ENCODE measurements around the gene FAM47E.

GRCh38 chr4:76256968-76257367 lies 5.4 kb downstream of the FAM47E start:
- TF ChIP-seq SIN3A (IDR thresholded peaks at IDR 0.05; ENCODE audit: borderline replicate concordance, insufficient read depth, low read depth, low read length) (no peak), CTCF (IDR thresholded peaks at IDR 0.05) (no peak)

Data from Panc1 (cell line).